Measurements from ENCODE around the gene CIZ1.

The CIZ1 gene

GRCh38 chr9:128225770-128226411, 34.5 kb upstream of the CIZ1 start:
- TF ChIP-seq CTCF (IDR thresholded peaks at IDR 0.05; ENCODE audit: extremely low read depth, missing control alignments): no peak
- no peak for DNase-seq (ENCODE audit: low spot score)

GRCh38 chr9:128224877-128225276, 33.5 kb upstream of the CIZ1 start:
- TF ChIP-seq CTCF (IDR thresholded peaks at IDR 0.05; ENCODE audit: extremely low read depth, missing control alignments): no peak
- no peak for DNase-seq (ENCODE audit: low spot score)

- no peak for DNase-seq (ENCODE audit: low spot score)
- TF ChIP-seq CTCF (IDR thresholded peaks at IDR 0.05; ENCODE audit: extremely low read depth, missing control alignments): no peak
These were observed 31.7 kb upstream of the CIZ1 start for GRCh38 chr9:128222880-128223670.

GRCh38 chr9:128222026-128222425, 30.7 kb upstream of the CIZ1 start:
- TF ChIP-seq CTCF (IDR thresholded peaks at IDR 0.05; ENCODE audit: extremely low read depth, missing control alignments): no peak
- DNase-seq (ENCODE audit: low spot score): no peak

- no peak for DNase-seq (ENCODE audit: low spot score)
- no peak for TF ChIP-seq CTCF (IDR thresholded peaks at IDR 0.05; ENCODE audit: extremely low read depth, missing control alignments)
These were observed 28.5 kb upstream of the CIZ1 start for GRCh38 chr9:128219831-128220230.

- peak; percentile 96 for DNase-seq (ENCODE audit: low spot score)
- no peak for TF ChIP-seq CTCF (IDR thresholded peaks at IDR 0.05; ENCODE audit: extremely low read depth, missing control alignments)
These were observed 27.4 kb upstream of the CIZ1 start for GRCh38 chr9:128218518-128219389.

- no peak for TF ChIP-seq CTCF (IDR thresholded peaks at IDR 0.05; ENCODE audit: extremely low read depth, missing control alignments)
- DNase-seq (ENCODE audit: low spot score): no peak
These were observed 26.8 kb upstream of the CIZ1 start for GRCh38 chr9:128218172-128218517.

All from GM20000 (cell line).